Anterior cingulate cortex (tissue), 58 donors: ENCODE measurements around the gene NYAP1.
"Not testable (repeated sequence)": the region's sequence is repeated elsewhere in the genome, so short reads cannot be mapped to it uniquely, and the experiment has no call there.

Experiments used
- DNase-seq, 58 donors: peaks; one replicate each; lab custom pipeline; 2025; lab: John Stamatoyannopoulos, UW

Gene NYAP1

GRCh38 chr7:100504887-100505611 lies 21.3 kb downstream of the NYAP1 start:
- DNase-seq: no peak

GRCh38 chr7:100506356-100506923 lies 22.7 kb downstream of the NYAP1 start:
- DNase-seq: no peak

GRCh38 chr7:100509231-100509630 lies 25.5 kb downstream of the NYAP1 start:
- DNase-seq: peak in 22 of 58 donors; percentile 8 to 63 (median 28)

- no peak for DNase-seq
These were observed 26.9 kb downstream of the NYAP1 start for GRCh38 chr7:100510437-100511239.

- DNase-seq: no peak
These were observed 29.6 kb downstream of the NYAP1 start for GRCh38 chr7:100513212-100513810.

- no peak for DNase-seq
These were observed 31.4 kb downstream of the NYAP1 start for GRCh38 chr7:100515072-100515532.

GRCh38 chr7:100516135-100516812 lies 32.5 kb downstream of the NYAP1 start:
- DNase-seq: no peak

GRCh38 chr7:100517305-100517704 lies 33.6 kb downstream of the NYAP1 start:
- DNase-seq: no peak

GRCh38 chr7:100519580-100519979 lies 35.9 kb downstream of the NYAP1 start:
- DNase-seq: no peak

- no peak for DNase-seq
These were observed 36.4 kb downstream of the NYAP1 start for GRCh38 chr7:100520138-100520537.

GRCh38 chr7:100521076-100521475 lies 37.3 kb downstream of the NYAP1 start:
- DNase-seq: no peak

- not testable (repeated sequence) for DNase-seq
These were observed 38.3 kb downstream of the NYAP1 start for GRCh38 chr7:100521909-100522593.

GRCh38 chr7:100523192-100523591 lies 39.5 kb downstream of the NYAP1 start:
- not testable (repeated sequence) for DNase-seq

GRCh38 chr7:100528108-100528866 lies 44.6 kb downstream of the NYAP1 start:
- DNase-seq: not testable (repeated sequence)

GRCh38 chr7:100532165-100533022 lies 48.7 kb downstream of the NYAP1 start:
- DNase-seq: no peak

GRCh38 chr7:100535982-100536381 lies 52.3 kb downstream of the NYAP1 start:
- DNase-seq: not testable (repeated sequence)

GRCh38 chr7:100536695-100537094 lies 53.0 kb downstream of the NYAP1 start:
- DNase-seq: not testable (repeated sequence)

GRCh38 chr7:100538348-100538653 lies 54.6 kb downstream of the NYAP1 start:
- DNase-seq: no peak
